ENCODE results near the gene ENO1.
"Not testable (repeated sequence)": the region's sequence is repeated elsewhere in the genome, so short reads cannot be mapped to it uniquely, and the experiment has no call there.

Gene ENO1

GRCh38 chr1:8889103-8889846 is 10.8 kb upstream of the ENO1 start:
- Histone ChIP-seq H3K9ac (ENCODE audit: insufficient read length) (no peak overlapping the region), H3K27ac (peak overlapping the region; percentile 42; the same call in 1 of the 2 replicates), H3K4me3 (no peak overlapping the region), H3K9me3 (ENCODE audit: low read depth, low read length) (no peaks in the 10 kb centered on the region), H3K36me3 (ENCODE audit: insufficient read depth, low read length) (no peaks in the 10 kb centered on the region)
- no peak for DNase-seq (ENCODE audit: low read depth, low spot score)
- TF ChIP-seq EZH2 (IDR thresholded peaks at IDR 0.05) (no peak), POLR2AphosphoS5 (IDR thresholded peaks at IDR 0.05; ENCODE audit: borderline replicate concordance, low read depth, low read length) (no peak), FOXP2 (optimal IDR thresholded peaks at IDR 0.05; ENCODE audit: control extremely low read depth, extremely low read length, insufficient read depth) (no peak)

- H3K4me3 ChIP-seq: no peak overlapping the region
- TF ChIP-seq POLR2AphosphoS5 (IDR thresholded peaks at IDR 0.05; ENCODE audit: borderline replicate concordance, low read depth, low read length) (no peak), EZH2 (IDR thresholded peaks at IDR 0.05) (no peak), FOXP2 (optimal IDR thresholded peaks at IDR 0.05; ENCODE audit: control extremely low read depth, extremely low read length, insufficient read depth) (no peak)
- no peak for DNase-seq (ENCODE audit: low read depth, low spot score)
- H3K27ac ChIP-seq: no peak overlapping the region
- H3K9me3 ChIP-seq (ENCODE audit: low read depth, low read length): no peaks in the 10 kb centered on the region
- H3K9ac ChIP-seq (ENCODE audit: insufficient read length): no peak overlapping the region
- H3K36me3 ChIP-seq (ENCODE audit: insufficient read depth, low read length): no peaks in the 10 kb centered on the region
Measured at GRCh38 chr1:8886589-8886988, 8.1 kb upstream of the ENO1 start.

GRCh38 chr1:8886031-8886524 is 7.6 kb upstream of the ENO1 start:
- not testable (repeated sequence) for DNase-seq (ENCODE audit: low read depth, low spot score); H3K27ac ChIP-seq

GRCh38 chr1:8884105-8884504 is 5.6 kb upstream of the ENO1 start:
- not testable (repeated sequence) for DNase-seq (ENCODE audit: low read depth, low spot score); H3K36me3 ChIP-seq (ENCODE audit: insufficient read depth, low read length); H3K4me3 ChIP-seq; H3K9me3 ChIP-seq (ENCODE audit: low read depth, low read length); H3K27ac ChIP-seq; H3K9ac ChIP-seq (ENCODE audit: insufficient read length)

More at GRCh38 chr1:8886031-8886524, 7.6 kb upstream of the ENO1 start:
- H3K9me3 ChIP-seq (ENCODE audit: low read depth, low read length); H3K36me3 ChIP-seq (ENCODE audit: insufficient read depth, low read length); H3K9ac ChIP-seq (ENCODE audit: insufficient read length); H3K4me3 ChIP-seq: not testable (repeated sequence)

GRCh38 chr1:8883491-8883890 is 5.0 kb upstream of the ENO1 start:
- Histone ChIP-seq H3K9ac (ENCODE audit: insufficient read length) (no peak overlapping the region), H3K4me3 (no peak overlapping the region), H3K9me3 (ENCODE audit: low read depth, low read length) (no peaks in the 10 kb centered on the region), H3K36me3 (ENCODE audit: insufficient read depth, low read length) (no peaks in the 10 kb centered on the region), H3K27ac (no peak overlapping the region)
- TF ChIP-seq POLR2AphosphoS5 (IDR thresholded peaks at IDR 0.05; ENCODE audit: borderline replicate concordance, low read depth, low read length) (no peak), FOXP2 (optimal IDR thresholded peaks at IDR 0.05; ENCODE audit: control extremely low read depth, extremely low read length, insufficient read depth) (no peak), EZH2 (IDR thresholded peaks at IDR 0.05) (no peak)
- DNase-seq (ENCODE audit: low read depth, low spot score): no peak

- H3K9me3 ChIP-seq (ENCODE audit: low read depth, low read length): no peaks in the 10 kb centered on the region
- peak overlapping the region; percentile 97 for H3K9ac ChIP-seq (ENCODE audit: insufficient read length)
- peak; percentile 66 for DNase-seq (ENCODE audit: low read depth, low spot score)
- peak overlapping the region; percentile 95 for H3K4me3 ChIP-seq
- peak overlapping the region; percentile 98 for H3K27ac ChIP-seq
- TF ChIP-seq EZH2 (IDR thresholded peaks at IDR 0.05): no peak
- TF ChIP-seq POLR2AphosphoS5 (IDR thresholded peaks at IDR 0.05; ENCODE audit: borderline replicate concordance, low read depth, low read length): no peak
- TF ChIP-seq FOXP2 (optimal IDR thresholded peaks at IDR 0.05; ENCODE audit: control extremely low read depth, extremely low read length, insufficient read depth): no peak
- peaks cover 27% of the 10 kb centered on the region for H3K36me3 ChIP-seq (ENCODE audit: insufficient read depth, low read length)
Measured at GRCh38 chr1:8879922-8880676, 1.6 kb upstream of the ENO1 start.

GRCh38 chr1:8879464-8879921 is 1.0 kb upstream of the ENO1 start:
- peak overlapping the region; percentile 97 for H3K9ac ChIP-seq (ENCODE audit: insufficient read length)

GRCh38 chr1:8878698-8879463 is 395 bp upstream of the ENO1 start:
- Histone ChIP-seq H3K4me3 (peak overlapping the region; percentile 95), H3K36me3 (ENCODE audit: insufficient read depth, low read length) (peaks cover 39% of the 10 kb centered on the region), H3K27ac (peak overlapping the region; percentile 98), H3K9ac (ENCODE audit: insufficient read length) (peak overlapping the region; percentile 97), H3K9me3 (ENCODE audit: low read depth, low read length) (no peaks in the 10 kb centered on the region)
- DNase-seq (ENCODE audit: low read depth, low spot score): peak; percentile 73
- TF ChIP-seq POLR2AphosphoS5 (IDR thresholded peaks at IDR 0.05; ENCODE audit: borderline replicate concordance, low read depth, low read length) (peak; percentile 70), EZH2 (IDR thresholded peaks at IDR 0.05) (no peak), FOXP2 (optimal IDR thresholded peaks at IDR 0.05; ENCODE audit: control extremely low read depth, extremely low read length, insufficient read depth) (peak; percentile 77)

More at GRCh38 chr1:8879464-8879921, 1.0 kb upstream of the ENO1 start:
- no peak for DNase-seq (ENCODE audit: low read depth, low spot score)
- Histone ChIP-seq H3K27ac (peak overlapping the region; percentile 98), H3K9me3 (ENCODE audit: low read depth, low read length) (no peaks in the 10 kb centered on the region), H3K4me3 (peak overlapping the region; percentile 95), H3K36me3 (ENCODE audit: insufficient read depth, low read length) (peaks cover 33% of the 10 kb centered on the region)
- no peak for TF ChIP-seq EZH2 (IDR thresholded peaks at IDR 0.05)
- TF ChIP-seq POLR2AphosphoS5 (IDR thresholded peaks at IDR 0.05; ENCODE audit: borderline replicate concordance, low read depth, low read length): peak; percentile 48; the same call in 1 of the 2 replicates
